NCI-H2107 (cell line): Measurements from ENCODE around the gene USB1.
"Not testable (repeated sequence)": the region's sequence is repeated elsewhere in the genome, so short reads cannot be mapped to it uniquely, and the experiment has no call there.

Experiments used
- DNase-seq: peaks from one replicate; lab custom pipeline; 2025; lab: John Stamatoyannopoulos, UW

Gene USB1

DNA sequence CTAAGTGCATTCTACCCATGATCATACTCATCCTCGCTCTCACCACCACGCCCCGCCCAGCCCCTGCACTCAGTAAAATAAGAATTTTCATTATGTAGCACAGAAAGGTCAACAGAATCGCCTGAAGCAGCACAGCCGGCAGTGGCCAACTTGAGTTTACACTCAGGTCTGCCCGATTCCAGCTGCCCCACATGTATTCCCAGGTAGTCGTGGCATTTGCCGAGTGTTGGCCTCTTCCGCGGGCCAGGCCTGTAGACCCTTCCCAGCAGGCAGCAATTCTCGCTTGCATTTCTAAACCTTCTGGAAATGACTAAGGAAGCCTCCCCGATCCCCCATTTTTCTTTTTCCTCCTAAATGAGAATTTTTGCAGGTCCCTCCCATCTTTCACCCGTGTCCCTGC is 30.9 kb upstream of the USB1 start:
- no peak for DNase-seq

DNA sequence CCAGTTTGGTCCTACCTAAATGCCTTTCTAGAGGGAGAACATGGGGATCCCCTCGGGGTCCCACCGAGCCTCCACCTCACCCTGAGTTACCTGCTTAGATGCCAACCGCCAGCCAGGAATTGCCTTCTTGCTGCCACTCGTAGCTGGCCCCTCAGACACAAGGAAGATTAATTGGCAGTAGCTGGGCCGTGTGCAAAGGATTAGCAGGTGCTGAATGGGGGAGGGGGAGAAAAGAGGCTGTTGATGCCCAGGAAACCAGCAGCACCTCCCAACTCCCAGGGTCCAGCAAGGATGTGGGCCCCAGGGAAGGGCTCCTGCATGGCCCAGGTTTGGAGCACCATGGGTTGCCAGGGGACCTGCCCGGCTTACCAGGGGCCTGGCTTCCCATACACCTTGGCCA is 30.2 kb upstream of the USB1 start, which contains the start of gene CNGB1:
TSS of gene CNGB1 (minus strand) at position 159 of the 400 bp plus-strand sequence. CDS start 3,842 bp downstream, outside the sequence.
- no peak for DNase-seq

DNA sequence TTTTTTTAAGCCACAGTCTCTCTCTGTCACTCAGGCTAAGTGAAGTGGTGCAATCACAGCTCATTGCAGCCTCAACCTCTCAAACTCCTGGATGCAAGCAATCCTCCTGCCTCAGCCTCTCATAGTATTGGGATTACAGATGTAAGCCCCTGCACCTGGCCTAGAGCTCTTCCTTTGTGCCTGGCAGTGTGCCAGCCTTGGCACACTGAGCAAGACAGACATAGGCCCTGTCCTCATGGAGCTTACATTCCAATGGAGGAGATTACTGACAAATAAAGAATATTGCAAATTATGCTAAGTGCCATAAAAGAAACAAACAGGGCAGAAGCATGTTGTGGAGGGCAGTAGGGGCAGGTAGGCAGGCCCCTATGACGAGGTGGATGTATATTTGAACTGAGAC is 29.4 kb upstream of the USB1 start:
- no peak for DNase-seq

DNA sequence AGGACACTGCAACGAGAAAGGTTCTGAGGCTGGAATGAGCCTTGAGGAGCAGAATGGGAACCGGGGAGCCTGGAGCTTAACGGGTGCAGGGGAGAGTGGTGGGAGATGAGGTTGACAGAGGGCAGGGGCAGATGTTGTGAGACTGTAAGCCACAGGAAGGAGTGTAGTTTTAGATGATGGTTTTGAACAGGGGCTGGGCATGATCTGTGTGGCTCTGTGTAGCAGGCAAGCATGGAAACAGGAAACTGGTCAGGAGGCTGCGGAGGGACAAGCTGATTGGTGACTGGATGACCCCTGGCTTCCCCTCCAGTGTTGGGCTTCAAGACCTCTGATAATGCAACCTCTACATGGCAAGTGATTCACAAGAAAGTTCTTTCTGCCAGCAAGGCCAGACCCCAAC is 28.9 kb upstream of the USB1 start:
- DNase-seq: no peak

DNA sequence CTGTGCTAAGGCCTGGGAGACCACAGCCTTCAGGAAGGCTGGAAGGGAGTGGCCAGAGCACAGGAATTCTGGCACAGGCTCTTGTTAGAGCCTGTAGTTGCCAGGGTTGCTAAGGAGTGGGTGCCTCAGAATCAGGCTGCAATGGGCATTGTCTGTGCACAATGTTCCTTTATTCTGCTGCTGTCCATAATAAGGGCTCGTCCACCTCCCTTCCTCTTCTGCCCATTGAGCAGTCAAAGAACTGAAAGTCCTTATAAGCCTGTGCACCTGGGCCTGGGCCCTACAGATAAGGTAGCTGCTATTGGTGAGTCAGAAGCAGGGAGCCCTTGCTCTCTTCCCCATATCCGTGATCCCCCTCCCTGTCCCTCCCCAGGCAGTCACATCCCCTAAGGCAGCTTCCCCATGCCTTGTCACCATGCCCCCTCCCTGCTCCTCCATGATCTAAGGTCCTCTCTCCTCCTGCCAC is 24.8 kb upstream of the USB1 start:
- no peak for DNase-seq

- DNase-seq: no peak
Measured at GRCh38 chr16:57977418-57978069, 23.7 kb upstream of the USB1 start.

DNA sequence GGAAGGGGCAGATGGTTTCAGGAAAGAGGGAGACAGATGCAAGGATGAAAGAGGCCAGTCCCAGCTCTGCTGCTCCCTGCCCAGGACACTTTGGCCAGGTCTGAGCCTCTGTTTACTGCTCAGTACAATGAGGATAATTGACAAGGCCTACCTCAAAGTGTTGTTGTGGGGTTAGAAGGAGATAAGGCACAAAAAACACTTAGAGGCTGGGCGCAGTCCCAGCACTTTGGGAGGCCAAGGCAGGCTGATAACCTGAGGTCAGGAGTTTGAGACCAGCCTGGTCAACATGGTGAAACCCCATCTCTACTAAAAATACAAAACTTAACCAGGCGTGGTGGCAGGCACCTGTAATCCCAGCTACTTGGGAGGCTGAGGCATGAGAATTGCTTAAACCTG is 23.1 kb upstream of the USB1 start:
- not testable (repeated sequence) for DNase-seq

DNA sequence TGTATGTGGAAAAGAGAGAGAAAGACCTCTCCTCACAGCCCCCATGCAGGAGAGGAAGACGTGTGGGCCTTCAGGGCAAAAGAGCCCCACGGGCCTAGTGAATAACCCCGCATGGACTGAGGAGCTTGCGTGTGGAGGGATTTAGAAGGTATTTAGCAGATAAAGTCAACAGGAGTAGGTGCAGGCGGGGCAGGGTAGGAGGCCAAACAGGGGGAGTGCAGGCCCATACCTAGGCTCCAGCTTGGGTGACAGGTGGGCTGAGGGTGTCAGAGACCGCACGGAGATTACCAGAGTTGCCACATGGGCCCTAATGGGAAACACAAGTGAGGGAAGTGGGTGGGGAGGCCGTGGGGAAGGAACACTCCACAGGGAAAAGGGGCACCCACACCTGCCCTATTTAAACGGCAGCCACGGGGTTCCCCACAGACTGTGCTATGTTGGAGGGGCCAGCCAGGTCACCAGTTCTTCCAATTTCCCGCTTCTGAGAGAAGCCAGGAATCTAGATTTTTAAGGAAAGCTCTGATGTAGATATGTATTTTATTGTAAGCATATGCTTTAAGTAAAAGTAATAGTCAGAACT is 22.1 kb upstream of the USB1 start:
- no peak for DNase-seq

DNA sequence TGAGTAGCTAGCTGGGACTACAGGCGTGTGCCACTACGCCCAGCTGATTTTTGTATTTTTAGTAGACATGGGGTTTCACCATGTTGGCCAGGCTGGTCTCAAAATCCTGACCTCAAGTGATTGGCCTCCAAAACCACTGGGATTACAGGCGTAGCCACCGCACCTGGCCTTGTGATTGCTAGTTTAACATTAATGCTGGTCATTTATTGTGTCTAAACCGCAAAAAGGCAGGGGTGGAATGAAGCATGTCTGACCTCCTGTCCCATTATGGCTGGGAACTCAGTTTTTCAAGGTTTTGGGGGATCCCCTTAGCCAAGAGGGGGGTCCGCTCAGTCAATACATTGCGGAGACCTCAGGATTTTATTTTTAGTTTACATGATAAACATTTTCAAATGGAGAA is 19.6 kb upstream of the USB1 start:
- no peak for DNase-seq

DNA sequence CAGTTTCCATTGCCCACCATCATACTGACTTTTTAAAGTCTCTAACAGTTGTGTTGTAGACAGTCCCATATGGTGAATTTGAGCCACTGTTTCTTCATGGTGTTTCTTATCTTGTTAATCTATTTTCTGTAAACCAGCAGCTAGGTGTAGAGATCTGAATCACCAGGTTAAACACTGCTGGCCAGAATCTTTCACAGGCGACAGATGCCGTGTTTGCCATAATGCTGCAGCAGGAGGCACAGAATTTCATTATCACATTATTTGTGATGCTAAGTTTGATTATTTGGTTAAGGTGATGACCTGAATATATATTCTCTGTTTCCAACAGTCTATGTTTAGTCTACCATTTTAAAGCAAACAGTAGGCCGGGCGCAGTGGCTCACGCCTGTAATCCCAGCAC is 18.8 kb upstream of the USB1 start:
- DNase-seq: no peak

GRCh38 chr16:57984443-57985203 is 16.6 kb upstream of the USB1 start:
- DNase-seq: no peak

GRCh38 chr16:57985204-57986181 is 15.7 kb upstream of the USB1 start:
- DNase-seq: no peak

DNA sequence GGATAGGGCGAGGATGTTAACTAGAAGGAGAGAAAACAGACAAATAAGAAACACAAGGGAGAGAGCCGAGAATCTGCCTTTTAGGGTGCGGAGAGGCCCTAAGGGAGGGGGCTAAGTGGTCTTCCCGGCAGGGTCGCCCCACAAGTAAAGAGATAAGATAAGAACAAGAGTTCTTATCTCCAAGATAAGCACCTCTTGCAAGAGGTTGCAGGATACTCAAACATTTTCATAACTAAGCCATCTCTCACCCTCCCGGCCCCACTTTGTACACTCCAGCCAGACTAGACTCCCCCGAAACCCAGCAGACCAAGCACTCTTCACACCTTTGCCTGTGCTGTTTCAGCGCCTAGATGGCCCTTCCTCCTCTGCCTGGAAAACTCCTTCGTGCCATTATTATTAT is 15.0 kb upstream of the USB1 start:
- DNase-seq: no peak

DNA sequence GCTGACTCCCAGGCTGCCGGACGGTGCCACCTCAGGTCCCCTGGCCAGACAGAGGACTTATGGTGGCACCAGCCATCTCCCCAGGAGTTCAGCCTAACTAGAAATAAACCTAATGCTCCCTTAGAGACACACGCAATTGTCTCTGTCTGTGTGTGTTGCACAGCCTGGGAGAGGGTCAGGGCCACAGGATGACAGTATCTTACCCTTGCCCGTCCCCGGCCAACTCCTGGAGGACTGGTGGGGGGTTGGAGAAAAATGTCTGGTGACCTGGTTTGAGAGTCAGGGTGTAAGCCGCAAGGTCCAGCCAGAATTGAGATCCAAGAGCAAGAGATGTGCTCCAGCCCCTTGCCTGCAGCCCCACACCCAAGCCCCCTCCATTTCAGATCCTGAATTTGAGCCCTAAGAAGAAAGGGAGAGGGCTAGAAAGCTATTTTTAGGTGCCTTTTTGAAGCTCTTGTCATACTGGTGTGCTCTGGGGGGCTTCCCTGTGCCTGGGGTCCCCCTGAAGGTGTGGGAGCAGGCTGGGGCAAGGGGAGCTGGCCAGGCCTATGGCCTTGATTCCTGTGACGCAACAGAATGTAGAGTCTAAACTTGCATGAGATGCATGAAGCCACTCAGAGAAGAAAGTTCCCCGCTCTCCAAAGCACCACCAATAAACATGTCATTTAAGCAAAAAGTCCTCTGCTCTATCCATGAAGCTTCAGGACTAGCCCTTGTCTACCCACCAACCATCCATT is 13.6 kb upstream of the USB1 start:
- DNase-seq: no peak

DNA sequence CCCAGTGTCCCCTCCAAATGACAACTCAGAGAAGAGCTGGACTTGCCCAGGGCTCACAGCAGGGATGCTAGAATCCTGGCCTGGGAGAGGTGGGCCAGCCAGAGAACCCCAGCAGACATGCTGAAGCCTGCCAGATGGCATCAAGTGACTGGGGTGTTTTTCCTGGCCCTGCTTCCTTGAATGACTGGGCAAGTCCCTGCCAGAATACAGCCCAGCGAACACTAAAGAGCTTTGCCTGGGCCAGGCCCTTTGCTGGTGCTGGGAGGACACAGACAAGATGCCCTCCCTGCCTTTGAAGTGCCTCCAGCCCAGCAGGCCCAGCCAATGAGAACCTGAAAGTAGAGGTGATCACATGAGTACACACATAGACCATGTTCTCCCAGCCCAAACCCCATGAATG is 12.3 kb upstream of the USB1 start:
- DNase-seq: no peak

DNA sequence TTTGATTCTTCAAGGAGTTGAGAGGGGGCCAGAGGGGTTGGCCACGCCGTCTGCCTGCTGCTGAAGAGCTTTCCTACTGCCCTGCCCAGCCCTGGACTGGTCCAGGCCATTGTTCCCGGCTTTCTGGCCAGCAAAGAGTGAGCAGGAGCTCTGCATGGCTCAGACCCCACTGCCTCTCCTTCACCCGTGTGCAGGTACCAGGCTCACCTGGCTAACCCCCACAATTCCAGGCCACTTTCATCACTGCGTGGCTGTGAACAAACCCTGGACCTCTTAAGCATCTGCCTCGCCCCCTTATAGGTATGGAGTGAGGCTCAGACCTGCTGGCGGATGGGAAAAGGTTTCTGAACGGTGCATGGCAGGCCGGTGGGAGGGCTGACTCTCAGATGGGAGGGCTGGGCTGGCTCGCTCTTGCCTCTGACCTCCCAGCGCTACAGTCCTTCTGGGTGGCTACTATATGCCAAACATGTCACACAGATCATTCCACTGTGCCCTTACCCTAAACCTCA is 9.6 kb upstream of the USB1 start:
- no peak for DNase-seq

DNA sequence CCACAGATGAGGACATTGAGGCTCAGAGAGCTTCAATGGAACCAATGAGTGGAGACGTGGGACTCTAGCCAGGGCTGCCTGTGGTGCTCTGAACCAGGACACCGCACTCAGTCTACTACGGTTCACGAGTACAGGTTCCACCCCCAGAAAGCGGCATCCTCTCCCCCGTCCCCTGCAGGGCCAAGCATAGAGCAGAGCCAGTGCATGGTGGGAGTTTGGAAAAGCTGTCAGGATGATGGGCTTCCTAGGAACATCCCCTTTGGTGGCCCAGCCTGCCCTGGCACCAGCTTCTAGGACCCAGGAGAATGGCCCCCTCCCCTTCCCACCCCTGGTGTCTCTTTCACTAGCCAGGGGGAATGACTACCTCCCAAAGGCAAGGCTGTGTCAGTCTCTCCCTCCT is 9.1 kb upstream of the USB1 start:
- DNase-seq: no peak

- DNase-seq: no peak
Measured at GRCh38 chr16:57993438-57993837, 7.8 kb upstream of the USB1 start.

- no peak for DNase-seq
Measured at GRCh38 chr16:57993897-57994296, 7.3 kb upstream of the USB1 start.

DNA sequence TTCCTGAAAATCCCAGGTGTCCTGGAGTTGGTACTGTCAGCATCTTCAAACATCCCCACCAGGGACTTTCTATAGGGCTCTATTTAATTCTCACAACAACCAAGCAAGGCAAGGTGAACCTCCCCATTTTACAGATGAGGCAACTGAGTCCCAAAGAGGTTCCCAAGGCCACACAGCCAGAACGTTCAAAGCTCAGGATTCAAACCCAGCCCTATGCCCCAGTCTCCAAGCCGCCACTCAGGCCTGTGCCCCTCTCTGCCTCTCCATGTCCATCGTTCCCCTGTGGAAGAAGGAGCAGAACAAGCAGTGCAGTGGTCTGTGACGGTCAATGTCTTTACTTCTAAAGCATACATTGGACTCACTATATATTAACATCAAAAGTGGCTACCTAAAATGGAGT is 6.8 kb upstream of the USB1 start:
- no peak for DNase-seq

- DNase-seq: no peak
Measured at GRCh38 chr16:57994778-57995177, 6.4 kb upstream of the USB1 start.
